ENCODE measurements around the gene ORM1. TPM values are rescaled to one million over a fixed set of nuclear protein-coding genes. Genes with fewer than 3 reads are reported as not detected.
"Not testable (repeated sequence)": the region's sequence is repeated elsewhere in the genome, so short reads cannot be mapped to it uniquely, and the experiment has no call there.

Gene ORM1
- polyA plus RNA-seq, 3 donors, result 0.25 to 0.53 TPM; not detected in 1

GRCh38 chr9:114304416-114305188 lies 18.3 kb upstream of the ORM1 start:
- DNase-seq (ENCODE audit: low read depth in 3 of 3, low spot score in 2 of 3), result no peak

GRCh38 chr9:114307899-114308267 lies 15.0 kb upstream of the ORM1 start:
- DNase-seq (ENCODE audit: low read depth in 3 of 3, low spot score in 2 of 3), result no peak

GRCh38 chr9:114308361-114308950 lies 14.4 kb upstream of the ORM1 start:
- DNase-seq (ENCODE audit: low read depth in 3 of 3, low spot score in 2 of 3), result no peak

- DNase-seq (ENCODE audit: low read depth in 3 of 3, low spot score in 2 of 3), result no peak
Measured at GRCh38 chr9:114309096-114309495, 13.8 kb upstream of the ORM1 start.

- no peak for DNase-seq (ENCODE audit: low read depth in 3 of 3, low spot score in 2 of 3)
Measured at GRCh38 chr9:114310471-114311450, 12.1 kb upstream of the ORM1 start.

GRCh38 chr9:114311571-114312512 lies 11.1 kb upstream of the ORM1 start:
- DNase-seq (ENCODE audit: low read depth in 3 of 3, low spot score in 2 of 3), result no peak

- DNase-seq (ENCODE audit: low read depth in 3 of 3, low spot score in 2 of 3), result no peak
Measured at GRCh38 chr9:114312513-114312875, 10.4 kb upstream of the ORM1 start.

- no peak for DNase-seq (ENCODE audit: low read depth in 3 of 3, low spot score in 2 of 3)
Measured at GRCh38 chr9:114313186-114313585, 9.7 kb upstream of the ORM1 start.

GRCh38 chr9:114314256-114314867 lies 8.5 kb upstream of the ORM1 start:
- no peak for DNase-seq (ENCODE audit: low read depth in 3 of 3, low spot score in 2 of 3)

- no peak for DNase-seq (ENCODE audit: low read depth in 3 of 3, low spot score in 2 of 3)
Measured at GRCh38 chr9:114314881-114315722, 7.8 kb upstream of the ORM1 start.

GRCh38 chr9:114315723-114316363 lies 7.1 kb upstream of the ORM1 start:
- no peak for DNase-seq (ENCODE audit: low read depth in 3 of 3, low spot score in 2 of 3)

GRCh38 chr9:114316605-114317230 lies 6.2 kb upstream of the ORM1 start:
- no peak for DNase-seq (ENCODE audit: low read depth in 3 of 3, low spot score in 2 of 3)

- no peak for DNase-seq (ENCODE audit: low read depth in 3 of 3, low spot score in 2 of 3)
Measured at GRCh38 chr9:114317665-114318357, 5.1 kb upstream of the ORM1 start.

- no peak for DNase-seq (ENCODE audit: low read depth in 3 of 3, low spot score in 2 of 3)
Measured at GRCh38 chr9:114318416-114318815, 4.5 kb upstream of the ORM1 start.

GRCh38 chr9:114319147-114319546 lies 3.8 kb upstream of the ORM1 start:
- DNase-seq (ENCODE audit: low read depth in 3 of 3, low spot score in 2 of 3), result no peak

- DNase-seq (ENCODE audit: low read depth in 3 of 3, low spot score in 2 of 3), result not testable (repeated sequence)
Measured at GRCh38 chr9:114320710-114321109, 2.2 kb upstream of the ORM1 start.

- no peak for DNase-seq (ENCODE audit: low read depth in 3 of 3, low spot score in 2 of 3)
Measured at GRCh38 chr9:114321759-114322158, 1.1 kb upstream of the ORM1 start.
